GM12878 (cell line): ENCODE data around the gene CRIM1. TPM values are rescaled to one million over a fixed set of nuclear protein-coding genes. Genes with fewer than 3 reads are reported as not detected.

Experiments
- ATAC-seq: fragments of 200-7000 bp; cut with Tn5 transposase; 3 replicates; pipeline ENCODE4 v1.9.1; 2020; ENCODE audit warnings: mild to moderate bottlenecking, moderate library complexity
- BruUV-seq: library from RNA; stranded (reverse); fragments of 400-500 nt; replicated peaks from 2 replicates; lab custom pipeline; 2021; lab: Mats Ljungman, UMichigan
- CTCF ChIA-PET: fragments of 300-600 bp; sonication (Branson Sonifier 250); formaldehyde crosslinking; extraction: SDS; loops from one replicate; lab custom pipeline; 2021; ENCODE audit warnings: inconsistent platforms; lab: Yijun Ruan, JAX
- POLR2A ChIA-PET: fragments of 350-600 bp; formaldehyde crosslinking; extraction: SDS; loops from one replicate; lab custom pipeline; 2021; ENCODE audit warnings: inconsistent platforms; lab: Charles Lee
- RAD21 ChIA-PET: fragments of 300-600 bp; sonication (Branson Sonifier 250); formaldehyde crosslinking; loops from one replicate; lab custom pipeline; 2023; ENCODE audit warnings: antibody characterized with exemption; ENCODE audit not compliant: unreplicated experiment; lab: Charles Lee
- SMC1A ChIA-PET: fragments of 300-600 bp; sonication (Branson Sonifier 250); formaldehyde crosslinking; loops from one replicate; lab custom pipeline; 2023; ENCODE audit not compliant: unreplicated experiment, uncharacterized antibody; lab: Charles Lee
- DNase-seq: peaks from one replicate; pipeline ENCODE4 v3.0.0-alpha.2; 2011; ENCODE audit warnings: low read depth, low spot score
- FAIRE-seq: peaks from 3 replicates; lab custom pipeline; 2011; peaks lifted over from hg19 to GRCh38; lab: Jason Lieb, UNC
- H2AFZ ChIP-seq: 2 replicates; pipeline ENCODE4 v1.6.0; 2011; ENCODE audit warnings: low read depth, low read length, control low read depth; ENCODE audit not compliant: control insufficient read depth
- H3K27ac ChIP-seq: 2 replicates; pipeline ENCODE4 v1.5.1; 2011; ENCODE audit warnings: control low read depth; ENCODE audit not compliant: control insufficient read depth, insufficient read depth
- H3K27me3 ChIP-seq, 2 experiments: replicated peaks in 1 of 2; 2 replicates each; pipeline versions ENCODE4 v1.6.0 to v1.6.1; 2011; ENCODE audit warnings: low read length in 1 of 2; ENCODE audit not compliant: control insufficient read depth in 2 of 2, insufficient read depth in 2 of 2
- H3K36me3 ChIP-seq, 2 experiments: 2 replicates each; pipeline ENCODE4 v1.5.1; 2011; ENCODE audit warnings: low read length in 1 of 2; ENCODE audit not compliant: control insufficient read depth in 2 of 2, insufficient read depth in 2 of 2
- H3K4me1 ChIP-seq: 2 replicates; pipeline ENCODE4 v1.6.1; 2011; ENCODE audit warnings: mild to moderate bottlenecking, low read length, moderate library complexity, mixed read lengths; ENCODE audit not compliant: control insufficient read depth, insufficient read depth
- H3K4me2 ChIP-seq: 2 replicates; pipeline ENCODE4 v1.6.0; 2011; ENCODE audit warnings: control low read depth; ENCODE audit not compliant: control insufficient read depth, insufficient read depth
- H3K4me3 ChIP-seq: fragments of 200-600 bp; sonication (generic); 2 replicates; pipeline ENCODE4 v1.5.1; 2016
- H3K79me2 ChIP-seq: 2 replicates; pipeline ENCODE4 v1.6.0; 2011; ENCODE audit warnings: low read length; ENCODE audit not compliant: control insufficient read depth, insufficient read depth
- H3K9ac ChIP-seq: 2 replicates; pipeline ENCODE4 v1.8.0; 2011; ENCODE audit warnings: low read length, control low read depth, mixed read lengths; ENCODE audit not compliant: control insufficient read depth, insufficient read depth
- H3K9me3 ChIP-seq: replicated peaks from 3 replicates; pipeline ENCODE4 v1.5.1; 2011; ENCODE audit warnings: mild to moderate bottlenecking, low read length; ENCODE audit not compliant: control insufficient read depth, insufficient read depth
- H4K20me1 ChIP-seq: 2 replicates; pipeline ENCODE4 v1.6.0; 2011; ENCODE audit not compliant: control insufficient read depth, insufficient read depth
- BRCA1 ChIP-seq: IDR thresholded peaks from 2 replicates; pipeline ENCODE4 v1.6.1; 2011; ENCODE audit warnings: low read depth, low read length, improper control_type of control experiment
- IRF5 ChIP-seq: fragments of 450-650 bp; IDR thresholded peaks from 2 replicates; pipeline ENCODE4 v1.6.1; 2017; ENCODE audit warnings: borderline replicate concordance
- NBN ChIP-seq: fragments of 450-650 bp; IDR thresholded peaks from 2 replicates; pipeline ENCODE4 v1.6.1; 2016
- NFXL1 ChIP-seq: fragments of 450-650 bp; IDR thresholded peaks from 2 replicates; pipeline ENCODE4 v1.6.1; 2017; ENCODE audit warnings: antibody characterized with exemption, mild to moderate bottlenecking, borderline replicate concordance
- RELA ChIP-seq: fragments of 450-650 bp; IDR thresholded peaks from 2 replicates; pipeline ENCODE4 v1.8.0; 2014; ENCODE audit warnings: borderline replicate concordance; ENCODE audit not compliant: partially characterized antibody
- RFX5 ChIP-seq: IDR thresholded peaks from 2 replicates; pipeline ENCODE4 v1.6.1; 2011; ENCODE audit warnings: low read depth, low read length, improper control_type of control experiment
- TCF3 ChIP-seq: IDR thresholded peaks from 2 replicates; pipeline ENCODE4 v1.6.1; 2012; ENCODE audit warnings: low read depth, mild to moderate bottlenecking, low read length, borderline replicate concordance; ENCODE audit not compliant: insufficient read depth
- YY1 ChIP-seq: IDR thresholded peaks from 2 replicates; pipeline ENCODE4 v1.6.1; 2011; ENCODE audit warnings: low read depth, mild to moderate bottlenecking, low read length
- ZNF687 ChIP-seq: fragments of 450-650 bp; IDR thresholded peaks from 2 replicates; pipeline ENCODE4 v1.6.1; 2017; ENCODE audit warnings: mild to moderate bottlenecking, moderate library complexity
- ZSCAN29 ChIP-seq: fragments of 450-650 bp; IDR thresholded peaks from 2 replicates; pipeline ENCODE4 v1.6.1; 2017; ENCODE audit warnings: mild to moderate bottlenecking, moderate library complexity
- WGBS: methylation state at CpG from one replicate; pipeline ENCODE4 v1.1.6; 2016; ENCODE audit warnings: low lambda C conversion rate; ENCODE audit not compliant: insufficient replicate concordance, insufficient coverage; ENCODE audit errors: missing lambda C conversion rate; 5-methylcytosine and 5-hydroxymethylcytosine counted together
- in situ Hi-C: fragments of 300-500 bp; cut with MboI; formaldehyde crosslinking; loops from 9 replicates; pipeline ENCODE4 v1.14.3; 2018; ENCODE audit warnings: mixed read lengths
- intact Hi-C: fragments of 100-400 bp; cut with micrococcal nuclease; formaldehyde crosslinking; loops from one replicate; pipeline ENCODE4 v1.14.2; 2022; ENCODE audit not compliant: unreplicated experiment
- polyA plus RNA-seq, 11 experiments: library from polyadenylated mRNA; depleted of rRNA in 4 of 11; unstranded in 6 of 11; stranded (reverse) in 5 of 11; fragments of >200 nt; fragmentation: Nextera tagmentation in 4 of 11; fragmentation: Illumina TruSeq in 1 of 11; extraction: Ambion mirVana in 4 of 11; extraction: Trizol in 1 of 11; gene quantifications; 1 replicate in 1 of 11; 2 replicates in 10 of 11; pipeline versions ENCODE4 v1.2.1 to v1.2.3, GENCODE V29; 2011 to 2016; ENCODE audit warnings: inconsistent platforms in 2 of 11, missing spikeins in 2 of 11, low read depth in 1 of 11
- total RNA-seq, 4 experiments: library from RNA; depleted of rRNA in 3 of 4; stranded (reverse); fragments of >200 nt in 3 of 4; fragmentation: Illumina TruSeq in 1 of 4; extraction: Trizol in 1 of 4; gene quantifications; 2 replicates each; pipeline versions ENCODE4 v1.2.1 to v1.2.3, GENCODE V29; 2013 to 2021
- TF ChIP-seq, protein P1 (sequence below): IDR thresholded peaks from 2 replicates; pipeline ENCODE4 v1.6.1; 2012; ENCODE audit warnings: low read depth, low read length, improper control_type of control experiment

Gene CRIM1
- total and polyA plus RNA-seq, 10 of the 15 experiments (the other 5 are each of a cell fraction or from before 2014, with no cell fraction given): 0.42 to 7.4 (median 3.1) TPM

DNA sequence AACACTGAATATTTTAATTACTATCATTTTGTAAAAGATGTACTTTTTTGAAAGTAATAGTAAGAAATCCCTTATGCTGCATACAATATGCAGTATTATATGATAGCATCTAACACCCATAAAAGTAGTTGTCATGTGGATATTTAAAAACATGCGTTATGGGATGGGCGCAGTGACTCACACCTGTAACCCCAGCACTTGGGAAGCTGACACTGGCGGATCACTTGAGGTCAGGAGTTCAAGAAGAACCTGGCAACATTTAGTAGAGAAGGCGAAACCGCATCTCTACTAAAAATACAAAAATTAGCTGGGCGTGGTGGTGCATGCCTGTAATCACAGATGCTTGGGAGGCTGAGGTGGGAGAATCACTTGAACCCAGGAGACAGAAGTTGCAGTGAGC lies 153.5 kb downstream of the CRIM1 start:
- no peak overlapping the region for H3K4me2 ChIP-seq
- ATAC-seq: no peak
- intact Hi-C loops: loop anchor here (5.0 kb wide), 1 partner anchor 153 kb away; no protein-coding TSS in a partner anchor

More for the DNA sequence above, 153.5 kb downstream of the CRIM1 start:
- Histone ChIP-seq H3K4me3 (no peak overlapping the region), H3K9ac (no peak overlapping the region), H3K4me1 (no peaks in the 10 kb centered on the region), H4K20me1 (no peaks in the 10 kb centered on the region), H3K9me3 (no peaks in the 10 kb centered on the region), H3K79me2 (no peaks in the 10 kb centered on the region)
- SMC1A ChIA-PET: no interaction called here
- in situ Hi-C loops: no loop called here
- no TSS peak for BruUV-seq
- CTCF ChIA-PET: interaction anchor here (1.1 kb wide), 1 partner anchor 156 kb away, joined by 3 read pairs; no protein-coding TSS in a partner anchor
- no peak for DNase-seq
- whole genome bisulfite sequencing: 57% methylated on average over 6 of the region's 6 CpGs
- RAD21 ChIA-PET: no interaction called here
- TF ChIP-seq NBN: no peak
- TF ChIP-seq BRCA1: no peak
- no peak for TF ChIP-seq NFXL1
- TF ChIP-seq ZSCAN29: no peak
- TF ChIP-seq RELA: no peak
- no peak for TF ChIP-seq IRF5
- no peak for TF ChIP-seq YY1
- TF ChIP-seq, protein P1, sequence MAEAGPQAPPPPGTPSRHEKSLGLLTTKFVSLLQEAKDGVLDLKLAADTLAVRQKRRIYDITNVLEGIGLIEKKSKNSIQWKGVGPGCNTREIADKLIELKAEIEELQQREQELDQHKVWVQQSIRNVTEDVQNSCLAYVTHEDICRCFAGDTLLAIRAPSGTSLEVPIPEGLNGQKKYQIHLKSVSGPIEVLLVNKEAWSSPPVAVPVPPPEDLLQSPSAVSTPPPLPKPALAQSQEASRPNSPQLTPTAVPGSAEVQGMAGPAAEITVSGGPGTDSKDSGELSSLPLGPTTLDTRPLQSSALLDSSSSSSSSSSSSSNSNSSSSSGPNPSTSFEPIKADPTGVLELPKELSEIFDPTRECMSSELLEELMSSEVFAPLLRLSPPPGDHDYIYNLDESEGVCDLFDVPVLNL: no peak
- no peak for TF ChIP-seq RFX5
- TF ChIP-seq TCF3: no peak
- no peak for TF ChIP-seq ZNF687
- TF ChIP-seq, all 136 proteins: peak for 0
- no peak overlapping the region for H2AFZ ChIP-seq
- no peaks in the 10 kb centered on the region for H3K27me3 ChIP-seq
- H3K27ac ChIP-seq: no peak overlapping the region
- no peak for FAIRE-seq
- H3K36me3 ChIP-seq: no peaks in the 10 kb centered on the region
- POLR2A ChIA-PET: no interaction called here
